Kidney (tissue), 14 donors: ENCODE data around the gene TAOK3. TPM values are rescaled to one million over a fixed set of nuclear protein-coding genes. Genes with fewer than 3 reads are reported as not detected.

Experiments used
- DNase-seq, 5 donors: peaks; one replicate each; pipeline ENCODE4 v3.0.0-alpha.2; 2013 to 2020
- FAIRE-seq: peaks from 2 replicates; lab custom pipeline; 2012; peaks lifted over from hg19 to GRCh38; lab: Jason Lieb, UNC
- H3K27ac ChIP-seq, 2 donors: one replicate each; pipeline ENCODE4 v1.7.0; 2013; ENCODE audit warnings: low read depth in 2 of 2, low read length in 2 of 2, inconsistent platforms in 1 of 2
- H3K27me3 ChIP-seq: one replicate; pipeline ENCODE4 v1.7.1; 2013; ENCODE audit warnings: low read length, inconsistent platforms; ENCODE audit not compliant: control insufficient read depth, insufficient read depth
- H3K36me3 ChIP-seq, 3 donors: one replicate each; pipeline versions ENCODE4 v1.7.0 to v1.7.1; 2013; ENCODE audit warnings: low read length in 3 of 3, control low read depth in 1 of 3, inconsistent platforms in 1 of 3; ENCODE audit not compliant: insufficient read depth in 3 of 3, control insufficient read depth in 2 of 3
- H3K4me1 ChIP-seq, 3 donors: one replicate each; pipeline versions ENCODE4 v1.7.0 to v1.7.1; 2013; ENCODE audit warnings: low read length in 3 of 3, inconsistent platforms in 1 of 3, low read depth in 1 of 3; ENCODE audit not compliant: control insufficient read depth in 2 of 3, insufficient read depth in 2 of 3
- H3K4me3 ChIP-seq, 3 donors: one replicate each; pipeline versions ENCODE4 v1.7.0 to v1.8.1; 2013; ENCODE audit warnings: low read length in 3 of 3, control low read depth in 1 of 3, inconsistent platforms in 1 of 3
- H3K9ac ChIP-seq, 3 donors: one replicate each; pipeline versions ENCODE4 v1.7.0 to v1.7.1; 2013; ENCODE audit warnings: low read length in 3 of 3, control low read depth in 1 of 3, inconsistent platforms in 1 of 3
- H3K9me3 ChIP-seq, 3 donors: one replicate each; pipeline versions ENCODE4 v1.7.0 to v1.7.1; 2013; ENCODE audit warnings: low read length in 3 of 3, control low read depth in 1 of 3, inconsistent platforms in 1 of 3; ENCODE audit not compliant: control insufficient read depth in 2 of 3, insufficient read depth in 1 of 3
- intact Hi-C: fragments of 100-400 bp; cut with DNase I; formaldehyde crosslinking; loops from one replicate; pipeline ENCODE4 v1.11.1; 2022
- polyA plus RNA-seq: library from polyadenylated mRNA; stranded (reverse); fragments of 350-450 nt; fragmentation: Illumina TruSeq; extraction: RNeasy Lipid Tissue Mini Kit (QIAGEN cat#74804); gene quantifications from one replicate; pipeline ENCODE4 v1.2.3, GENCODE V29; 2014; ENCODE audit warnings: low read depth, low replicate concordance; ENCODE audit not compliant: insufficient read depth
- total RNA-seq: library from RNA; stranded (reverse); fragmentation: NEBNext Ultra II Directional; extraction: Animal tissue kit (Norgen Biotek cat#: 25700); gene quantifications from one replicate; pipeline ENCODE4 v1.2.1, GENCODE V29; 2021
- TF ChIP-seq, protein P1 (sequence below): IDR thresholded peaks from 3 replicates; pipeline ENCODE4 v1.5.1; 2012; ENCODE audit warnings: mild to moderate bottlenecking, moderate library complexity, borderline replicate concordance; ENCODE audit not compliant: insufficient read depth; ENCODE audit errors: extremely low read depth
- donor health status: control.
- donor health status: control.
- donor health status: control.
- donor health status: control.
- donor health status: control.
- donor health status: DM: yes; HTN: yes; CAD: no.
- donor health status: Normal renal cell carcinoma (clear cell type).

TAOK3 gene
- total and polyA plus RNA-seq, 2 donors from 2014 or later: 14.0 to 36.1 TPM

DNA sequence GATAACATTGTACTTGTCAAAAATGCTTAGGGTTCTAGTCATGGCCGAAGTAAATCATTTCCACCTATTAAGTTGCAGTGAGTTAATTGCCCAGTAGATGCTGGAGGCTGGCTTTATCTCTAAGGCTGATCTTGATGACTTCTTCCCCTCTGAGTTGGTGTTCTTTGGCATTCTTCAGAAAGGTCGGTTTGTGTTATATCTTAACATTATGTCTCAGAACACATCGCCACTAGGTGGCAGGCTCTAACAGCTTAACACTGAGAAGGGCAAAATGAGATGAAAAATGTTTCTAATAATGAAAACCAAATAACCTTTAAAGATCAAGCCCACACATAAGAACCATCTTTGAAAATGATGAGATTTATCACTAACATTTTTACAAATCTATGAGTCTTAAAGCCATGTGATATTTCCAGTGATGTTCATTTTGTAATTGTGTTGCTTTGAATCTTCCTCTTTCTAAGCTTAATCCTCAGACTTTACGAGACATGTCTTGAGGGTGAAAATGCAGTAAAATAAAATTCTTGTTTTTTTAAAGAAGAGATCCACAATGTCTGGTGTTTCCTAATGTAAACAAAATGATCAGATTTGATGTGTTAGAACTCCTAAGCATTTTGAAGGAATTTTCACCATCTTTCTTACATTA lies 32.3 kb upstream of the TAOK3 start:
- H3K27me3 ChIP-seq: no peaks in the 10 kb centered on the region
- TF ChIP-seq, protein P1, sequence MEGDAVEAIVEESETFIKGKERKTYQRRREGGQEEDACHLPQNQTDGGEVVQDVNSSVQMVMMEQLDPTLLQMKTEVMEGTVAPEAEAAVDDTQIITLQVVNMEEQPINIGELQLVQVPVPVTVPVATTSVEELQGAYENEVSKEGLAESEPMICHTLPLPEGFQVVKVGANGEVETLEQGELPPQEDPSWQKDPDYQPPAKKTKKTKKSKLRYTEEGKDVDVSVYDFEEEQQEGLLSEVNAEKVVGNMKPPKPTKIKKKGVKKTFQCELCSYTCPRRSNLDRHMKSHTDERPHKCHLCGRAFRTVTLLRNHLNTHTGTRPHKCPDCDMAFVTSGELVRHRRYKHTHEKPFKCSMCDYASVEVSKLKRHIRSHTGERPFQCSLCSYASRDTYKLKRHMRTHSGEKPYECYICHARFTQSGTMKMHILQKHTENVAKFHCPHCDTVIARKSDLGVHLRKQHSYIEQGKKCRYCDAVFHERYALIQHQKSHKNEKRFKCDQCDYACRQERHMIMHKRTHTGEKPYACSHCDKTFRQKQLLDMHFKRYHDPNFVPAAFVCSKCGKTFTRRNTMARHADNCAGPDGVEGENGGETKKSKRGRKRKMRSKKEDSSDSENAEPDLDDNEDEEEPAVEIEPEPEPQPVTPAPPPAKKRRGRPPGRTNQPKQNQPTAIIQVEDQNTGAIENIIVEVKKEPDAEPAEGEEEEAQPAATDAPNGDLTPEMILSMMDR: peak; percentile 61
- H3K9ac ChIP-seq: no peak overlapping the region
- H3K36me3 ChIP-seq: peaks cover 5 to 43% (median 14%) of the 10 kb centered on the region in 3 donors
- H3K4me3 ChIP-seq: no peak overlapping the region
- H3K27ac ChIP-seq: no peak overlapping the region
- intact Hi-C loops: no loop called here
- no peaks in the 10 kb centered on the region for H3K9me3 ChIP-seq
- H3K4me1 ChIP-seq: no peaks in the 10 kb centered on the region
- DNase-seq: peak in 3 of 5 donors; percentile 44 to 70 (median 65)
- peak; percentile 90 for FAIRE-seq

DNA sequence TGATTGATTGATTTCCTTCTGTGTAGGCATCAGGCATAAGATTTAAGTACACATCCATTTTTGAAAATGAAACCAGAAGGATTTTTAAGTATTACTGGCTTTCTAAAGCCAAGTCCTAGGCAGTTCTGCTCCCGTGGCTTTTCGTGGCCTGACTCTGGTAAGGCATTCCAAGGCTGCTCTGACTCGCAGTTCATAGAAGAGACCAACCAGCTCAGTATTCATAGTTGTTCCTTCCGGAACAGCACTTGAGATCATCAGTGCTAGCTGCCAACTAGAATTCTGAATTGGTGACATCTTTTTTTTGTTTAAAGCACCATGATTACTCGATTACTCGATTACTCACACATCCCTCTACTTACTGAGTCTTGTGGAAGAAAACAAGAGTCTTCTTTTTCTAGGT lies 29.5 kb upstream of the TAOK3 start:
- FAIRE-seq (no peak), DNase-seq (no peak)
- H3K4me1 ChIP-seq: no peaks in the 10 kb centered on the region
- H3K9me3 ChIP-seq: no peaks in the 10 kb centered on the region
- H3K36me3 ChIP-seq: peaks cover 11 to 57% (median 26%) of the 10 kb centered on the region in 3 donors
- intact Hi-C loops: no loop called here
- TF ChIP-seq, protein P1: no peak
- H3K4me3 ChIP-seq: no peak overlapping the region
- no peaks in the 10 kb centered on the region for H3K27me3 ChIP-seq
- H3K27ac ChIP-seq: no peak overlapping the region
- no peak overlapping the region for H3K9ac ChIP-seq

DNA sequence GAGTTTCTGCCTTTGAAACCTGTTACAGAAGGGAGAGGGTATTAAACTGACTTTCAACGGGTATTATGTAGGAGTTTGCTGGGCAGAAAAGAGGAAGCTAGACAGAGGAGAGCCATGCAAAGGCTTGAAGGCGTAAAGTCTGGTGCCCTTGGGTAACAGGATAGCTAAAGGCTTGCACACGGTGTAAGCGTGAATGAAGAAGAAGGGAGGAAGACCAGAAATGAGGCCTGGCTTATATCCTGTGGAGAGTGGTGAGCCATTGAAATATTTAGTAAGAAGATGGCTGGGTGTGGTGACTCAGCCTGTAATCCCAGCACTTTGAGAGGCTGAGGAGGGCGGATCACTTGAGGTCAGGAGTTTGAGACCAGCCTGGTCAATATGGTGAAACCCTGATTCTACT lies 26.2 kb upstream of the TAOK3 start:
- Histone ChIP-seq H3K27me3 (no peaks in the 10 kb centered on the region), H3K27ac (no peak overlapping the region), H3K36me3 (peaks cover 10 to 68% (median 27%) of the 10 kb centered on the region in 3 donors), H3K4me1 (no peaks in the 10 kb centered on the region), H3K4me3 (no peak overlapping the region), H3K9me3 (no peaks in the 10 kb centered on the region), H3K9ac (no peak overlapping the region)
- intact Hi-C loops: no loop called here
- no peak for FAIRE-seq
- no peak for DNase-seq
- TF ChIP-seq, protein P1: no peak
